Erythroblast (primary cell): ENCODE results near the gene FGF14.

Experiments
- GATA1 ChIP-seq: IDR thresholded peaks from 2 replicates; pipeline ENCODE4 v1.6.1; 2011; ENCODE audit warnings: low read depth, mild to moderate bottlenecking, control low read depth, low read length, moderate library complexity
- POLR2A ChIP-seq: IDR thresholded peaks from 2 replicates; pipeline ENCODE4 v1.6.1; 2011; ENCODE audit warnings: mild to moderate bottlenecking, low read length

DNA sequence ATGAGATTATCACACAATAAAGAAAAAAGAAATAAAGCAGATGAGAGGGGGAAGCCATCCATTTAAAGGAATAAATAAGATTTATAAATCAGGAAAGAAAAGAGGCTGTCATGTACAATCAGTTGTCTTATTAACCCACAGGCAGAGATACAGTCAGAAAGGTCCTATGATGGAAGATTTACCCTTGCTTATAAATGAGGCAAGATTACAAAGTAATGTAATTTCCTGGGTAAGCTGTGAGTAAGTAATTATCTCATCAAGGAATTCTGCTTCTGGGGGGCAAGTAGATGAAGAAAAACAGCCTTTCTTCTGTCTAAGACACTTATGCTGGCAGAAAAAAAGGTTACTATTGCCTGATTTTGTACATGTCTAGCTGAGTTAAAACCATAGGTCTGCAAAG is 146.4 kb downstream of the FGF14 start:
- TF ChIP-seq POLR2A (no peak), GATA1 (no peak)
